Activated CD4-positive, alpha-beta memory T cell treated with anti-CD3 and anti-CD28 coated beads, Interleukin-2, amount 10 ng/mL, durations not matched to agents 7 days and 5 days (primary cell): ENCODE results near the gene SFRP2. TPM values are rescaled to one million over a fixed set of nuclear protein-coding genes. Genes with fewer than 3 reads are reported as not detected.

ENCODE experiments used
- total RNA-seq, 2 experiments: library from RNA; stranded (reverse); gene quantifications; one replicate each; pipeline ENCODE4 v1.2.3, GENCODE V29; 2021

SFRP2 gene
- total RNA-seq, 2 experiments from 2014 or later = not detected

Other genes with a start within 250 kb of the SFRP2 start
- 1 to 10 TPM; 1.1 to 1.3 TPM for gene TLR2, start 104.8 kb downstream of the SFRP2 start, total RNA-seq
- gene RNF175, start 29.1 kb downstream of the SFRP2 start, total RNA-seq = not detected